Measurements from ENCODE around the gene RAB36.

DNA sequence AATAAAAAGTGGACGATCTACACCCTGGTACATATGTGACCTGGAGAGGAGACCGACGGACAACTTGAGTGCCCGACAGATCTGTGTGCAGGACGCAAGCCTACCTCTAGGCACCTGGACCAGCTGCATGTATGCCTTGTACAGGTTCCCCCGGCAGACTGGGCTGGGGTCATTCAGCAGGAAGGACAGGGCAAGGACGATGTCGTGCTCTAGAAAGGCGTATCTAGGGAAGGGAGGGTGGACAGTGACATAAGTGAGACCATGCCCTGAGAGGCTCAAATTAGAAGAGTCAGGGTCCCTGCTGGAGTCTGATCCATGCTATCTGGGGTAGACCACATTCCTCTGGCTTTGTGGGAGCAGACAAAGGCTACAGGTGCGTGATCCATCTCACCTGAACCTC, 11.4 kb upstream of the RAB36 start:
- TF ChIP-seq CTCF (IDR thresholded peaks at IDR 0.05) (no peak), POLR2A (IDR thresholded peaks at IDR 0.05) (no peak), POLR2AphosphoS5 (IDR thresholded peaks at IDR 0.05) (no peak)
